Measurements from ENCODE around the gene IDI2.
A peak's percentile ranks its signal among the peaks of the same experiment; 100 is the strongest.

Gene IDI2

GRCh38 chr10:974038-974784, 51.4 kb downstream of the IDI2 start:
- no peak for TF ChIP-seq CTCF (conservative IDR thresholded peaks at IDR 0.05; ENCODE audit: low read length)
- H3K4me3 ChIP-seq (ENCODE audit: low read length): no peak overlapping the region
- DNase-seq (ENCODE audit: low read depth): no peak

GRCh38 chr10:972763-973162, 52.9 kb downstream of the IDI2 start:
- no peak overlapping the region for H3K4me3 ChIP-seq (ENCODE audit: low read length)
- no peak for DNase-seq (ENCODE audit: low read depth)
- no peak for TF ChIP-seq CTCF (conservative IDR thresholded peaks at IDR 0.05; ENCODE audit: low read length)

GRCh38 chr10:971613-972012, 54.0 kb downstream of the IDI2 start:
- H3K4me3 ChIP-seq (ENCODE audit: low read length): no peak overlapping the region
- no peak for TF ChIP-seq CTCF (conservative IDR thresholded peaks at IDR 0.05; ENCODE audit: low read length)
- DNase-seq (ENCODE audit: low read depth): no peak

GRCh38 chr10:971150-971542, 54.5 kb downstream of the IDI2 start:
- no peak overlapping the region for H3K4me3 ChIP-seq (ENCODE audit: low read length)

GRCh38 chr10:970311-971149, 55.1 kb downstream of the IDI2 start:
- TF ChIP-seq CTCF (conservative IDR thresholded peaks at IDR 0.05; ENCODE audit: low read length): no peak
- peak; percentile 32 for DNase-seq (ENCODE audit: low read depth)
- H3K4me3 ChIP-seq (ENCODE audit: low read length): peak overlapping the region; percentile 26

More at GRCh38 chr10:971150-971542, 54.5 kb downstream of the IDI2 start:
- TF ChIP-seq CTCF (conservative IDR thresholded peaks at IDR 0.05; ENCODE audit: low read length): no peak
- peak; percentile 65 for DNase-seq (ENCODE audit: low read depth)

GRCh38 chr10:969473-970150, 56.0 kb downstream of the IDI2 start:
- DNase-seq (ENCODE audit: low read depth): no peak
- no peak overlapping the region for H3K4me3 ChIP-seq (ENCODE audit: low read length)
- no peak for TF ChIP-seq CTCF (conservative IDR thresholded peaks at IDR 0.05; ENCODE audit: low read length)
